Measurements from ENCODE around the gene LRRFIP1. TPM values are rescaled to one million over a fixed set of nuclear protein-coding genes. Genes with fewer than 3 reads are reported as not detected.

Gene LRRFIP1
- total and polyA plus RNA-seq, 2 of the 13 experiments (the other 11 are each of a cell fraction or from before 2014, with no cell fraction given) = 15.9 to 40.5 TPM

DNA sequence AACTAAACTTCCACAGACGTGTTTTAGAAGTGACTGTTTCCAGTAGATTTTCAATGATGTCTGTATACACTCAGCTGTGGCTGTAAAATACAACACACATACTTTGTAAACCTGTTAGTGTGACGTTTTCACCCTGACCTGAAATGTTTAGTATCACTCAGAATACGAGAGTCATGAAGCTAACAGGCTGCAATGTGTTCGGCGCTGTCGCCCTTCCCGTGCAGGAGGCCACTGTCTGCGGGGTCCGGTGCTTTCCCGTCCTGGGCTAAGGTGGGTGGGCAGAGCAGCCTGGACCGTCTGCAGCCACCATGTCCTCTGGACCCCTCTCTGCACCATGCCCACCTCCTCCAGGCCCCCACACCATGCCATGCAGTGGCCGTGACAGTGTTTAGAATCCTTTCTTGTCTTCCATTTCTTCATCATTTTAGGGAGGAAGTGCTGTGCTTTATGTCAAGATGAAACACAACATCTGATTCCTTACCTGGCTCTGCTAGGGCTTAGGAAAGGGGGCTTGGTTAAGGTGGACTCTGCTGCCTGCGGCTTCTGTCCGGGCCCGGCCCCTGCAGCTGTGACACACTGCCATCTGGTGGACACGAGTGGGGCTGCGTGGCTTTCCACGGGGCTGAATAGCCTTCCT is 117.3 kb downstream of the LRRFIP1 start (continued):
- TF ChIP-seq ATF2 (CRISPR knock-in tag; IDR thresholded peaks at IDR 0.05) = peak; percentile 83
- TF ChIP-seq CERS6 (CRISPR knock-in tag; IDR thresholded peaks at IDR 0.05) = no peak
- TF ChIP-seq ZNF3 (CRISPR knock-in tag; IDR thresholded peaks at IDR 0.05) = no peak
- TF ChIP-seq ZBTB46 (CRISPR knock-in tag; IDR thresholded peaks at IDR 0.05; ENCODE audit: borderline replicate concordance) = no peak
- peak; percentile 56; the same call in 1 of the 2 replicates for TF ChIP-seq GABPB1 (CRISPR knock-in tag; IDR thresholded peaks at IDR 0.05)
- TF ChIP-seq, protein P1, sequence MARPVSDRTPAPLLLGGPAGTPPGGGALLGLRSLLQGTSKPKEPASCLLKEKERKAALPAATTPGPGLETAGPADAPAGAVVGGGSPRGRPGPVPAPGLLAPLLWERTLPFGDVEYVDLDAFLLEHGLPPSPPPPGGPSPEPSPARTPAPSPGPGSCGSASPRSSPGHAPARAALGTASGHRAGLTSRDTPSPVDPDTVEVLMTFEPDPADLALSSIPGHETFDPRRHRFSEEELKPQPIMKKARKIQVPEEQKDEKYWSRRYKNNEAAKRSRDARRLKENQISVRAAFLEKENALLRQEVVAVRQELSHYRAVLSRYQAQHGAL (CRISPR knock-in tag; IDR thresholded peaks at IDR 0.05; ENCODE audit: not compliant biosample characterization) = no peak
- TF ChIP-seq ZNF138 (CRISPR knock-in tag; IDR thresholded peaks at IDR 0.05; ENCODE audit: low read depth) = 0 out of 2 replicates have a peak, but pooled peaks have one; percentile 25
- no peak for TF ChIP-seq ZNF264 (CRISPR knock-in tag; IDR thresholded peaks at IDR 0.05)
- no peak for TF ChIP-seq NR3C1 (CRISPR knock-in tag; IDR thresholded peaks at IDR 0.05)
- no peak for TF ChIP-seq ZNF780A (CRISPR knock-in tag; IDR thresholded peaks at IDR 0.05)
- no peak for TF ChIP-seq FOXA1 (IDR thresholded peaks at IDR 0.05)
- no peak for TF ChIP-seq FOXA1 (CRISPR knock-in tag; IDR thresholded peaks at IDR 0.05)
- TF ChIP-seq KLF9 (CRISPR knock-in tag; IDR thresholded peaks at IDR 0.05; ENCODE audit: low read depth) = no peak
- 0 out of 2 replicates have a peak, but pooled peaks have one; percentile 44 for TF ChIP-seq KLF13 (CRISPR knock-in tag; IDR thresholded peaks at IDR 0.05)
- no peak for TF ChIP-seq NKX3-1 (CRISPR knock-in tag; IDR thresholded peaks at IDR 0.05)
- TF ChIP-seq STAG1 (CRISPR knock-in tag; IDR thresholded peaks at IDR 0.05) = peak; percentile 99
- TF ChIP-seq ZNF10 (CRISPR knock-in tag; IDR thresholded peaks at IDR 0.05; ENCODE audit: borderline replicate concordance, low read depth) = no peak
- TF ChIP-seq IKZF4 (CRISPR knock-in tag; IDR thresholded peaks at IDR 0.05; ENCODE audit: borderline replicate concordance, low read depth, not compliant biosample characterization) = no peak
- peak; percentile 52; the same call in 1 of the 2 replicates for TF ChIP-seq BCL6 (CRISPR knock-in tag; IDR thresholded peaks at IDR 0.05)
- TF ChIP-seq KDM5A (IDR thresholded peaks at IDR 0.05; ENCODE audit: borderline replicate concordance, low read length) = no peak
- no peak for TF ChIP-seq NFIB (CRISPR knock-in tag; IDR thresholded peaks at IDR 0.05; ENCODE audit: borderline replicate concordance)
- TF ChIP-seq MED8 (CRISPR knock-in tag; IDR thresholded peaks at IDR 0.05; ENCODE audit: insufficient replicate concordance) = no peak
- no peak for TF ChIP-seq SALL2 (CRISPR knock-in tag; IDR thresholded peaks at IDR 0.05)
- TF ChIP-seq AGO2 (optimal IDR thresholded peaks at IDR 0.05; ENCODE audit: low read depth, low read length) = no peak
- peak; percentile 67; the same call in 1 of the 2 replicates for TF ChIP-seq KDM3A (CRISPR knock-in tag; IDR thresholded peaks at IDR 0.05; ENCODE audit: low read depth)
- 0 out of 2 replicates have a peak, but pooled peaks have one; percentile 30 for TF ChIP-seq KLF11 (CRISPR knock-in tag; IDR thresholded peaks at IDR 0.05)
- no peak for TF ChIP-seq ZNF761 (CRISPR knock-in tag; conservative IDR thresholded peaks at IDR 0.05)
- TF ChIP-seq NR2C2 (CRISPR knock-in tag; IDR thresholded peaks at IDR 0.05; ENCODE audit: borderline replicate concordance) = no peak

All from HepG2 (cell line).